Activated CD8-positive, alpha-beta memory T cell treated with anti-CD3 and anti-CD28 coated beads, Interleukin-2, amount 10 ng/mL, durations not matched to agents 7 days and 5 days (primary cell): ENCODE data around the gene PGAM5. TPM values are rescaled to one million over a fixed set of nuclear protein-coding genes. Genes with fewer than 3 reads are reported as not detected.
A peak's percentile ranks its signal among the peaks of the same experiment; 100 is the strongest.

Experiments used
- ATAC-seq: fragments of 150-1000 bp; cut with Tn5 transposase; one replicate; pipeline ENCODE4 v1.10.0; 2021; ENCODE audit warnings: moderate library complexity
- CTCF ChIA-PET: fragments of 350-600 bp; sonication (Branson Sonifier 250); formaldehyde crosslinking; loops from one replicate; lab custom pipeline; 2021; ENCODE audit warnings: antibody characterized with exemption; lab: Charles Lee
- DNase-seq: peaks from one replicate; pipeline ENCODE4 v3.0.0-alpha.2; 2020
- H3K27ac Mint-ChIP-seq: one replicate; pipeline ENCODE4 v1.8.0; 2021; ENCODE audit warnings: mild to moderate bottlenecking, mixed read lengths
- H3K27me3 Mint-ChIP-seq: one replicate; pipeline ENCODE4 v1.8.0; 2021; ENCODE audit warnings: mixed read lengths
- H3K36me3 Mint-ChIP-seq: one replicate; pipeline ENCODE4 v1.8.0; 2021; ENCODE audit warnings: mild to moderate bottlenecking, mixed read lengths
- H3K4me1 Mint-ChIP-seq: one replicate; pipeline ENCODE4 v1.8.0; 2021; ENCODE audit warnings: mixed read lengths
- H3K4me3 Mint-ChIP-seq: one replicate; pipeline ENCODE4 v1.8.0; 2021; ENCODE audit warnings: mild to moderate bottlenecking, moderate library complexity, mixed read lengths
- H3K9me3 Mint-ChIP-seq: one replicate; pipeline ENCODE4 v1.8.0; 2022; ENCODE audit warnings: low read depth, mixed read lengths
- total RNA-seq, 2 experiments: library from RNA; stranded (reverse); gene quantifications; one replicate each; pipeline ENCODE4 v1.2.3, GENCODE V29; 2021

PGAM5 gene
- total RNA-seq, 2 experiments from 2014 or later: 59.6 to 70.1 TPM

DNA sequence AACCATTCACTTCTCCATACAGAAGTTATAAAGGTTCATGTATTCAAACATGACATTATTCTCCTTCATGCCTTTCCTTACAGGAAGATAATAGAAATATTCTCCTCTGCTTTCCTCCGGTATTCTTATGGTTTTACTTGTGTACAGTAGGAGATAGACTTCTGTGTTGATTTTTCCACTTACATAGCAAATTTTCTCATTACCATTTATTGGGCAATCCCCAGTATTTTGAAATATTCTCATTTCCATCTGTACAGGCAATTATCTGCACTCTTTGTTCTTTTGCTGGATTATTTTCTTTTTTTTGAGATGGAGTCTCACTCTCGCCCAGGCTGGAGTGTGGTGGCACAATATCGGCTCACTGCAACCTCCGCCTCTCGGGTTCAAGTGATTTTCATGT is 12.3 kb upstream of the PGAM5 start:
- CTCF ChIA-PET: no interaction called here

DNA sequence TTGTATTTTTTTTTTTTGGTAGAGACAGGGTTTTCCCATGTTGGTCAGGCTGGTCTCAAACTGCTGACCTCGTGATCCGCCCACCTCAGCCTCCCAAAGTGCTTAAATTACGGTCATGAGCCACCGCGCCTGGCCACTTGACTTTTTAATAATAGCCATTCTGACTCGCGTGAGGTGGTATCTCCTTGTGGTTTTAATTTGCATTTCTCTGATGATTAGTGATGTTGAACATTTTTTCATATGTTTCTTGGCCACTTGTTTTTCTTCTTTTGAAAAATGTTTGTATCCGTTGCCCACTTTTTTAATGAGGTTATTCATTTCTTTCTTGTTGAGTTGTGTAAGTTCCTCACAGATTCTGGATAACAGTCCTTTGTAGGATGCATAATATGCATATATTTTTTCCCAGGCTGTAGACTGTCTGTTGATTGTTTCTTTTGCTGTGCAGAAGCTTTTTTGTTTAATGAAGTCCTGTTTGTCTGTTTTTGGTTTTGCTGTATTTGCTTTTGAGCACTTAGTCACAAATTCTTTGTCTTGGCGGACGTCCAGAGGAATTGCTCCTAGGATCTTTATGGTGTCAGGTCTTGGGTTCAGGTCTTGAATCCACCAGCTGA is 10.3 kb upstream of the PGAM5 start:
- Mint-ChIP-seq H3K4me1 (no peaks in the 10 kb centered on the region), H3K27ac (no peak overlapping the region), H3K9me3 (no peaks in the 10 kb centered on the region), H3K27me3 (no peaks in the 10 kb centered on the region), H3K36me3 (peaks cover 31% of the 10 kb centered on the region), H3K4me3 (no peak overlapping the region)
- CTCF ChIA-PET: no interaction called here
- DNase-seq (no peak), ATAC-seq (no peak)

More for the DNA sequence above, 12.3 kb upstream of the PGAM5 start:
- Mint-ChIP-seq H3K27ac (no peak overlapping the region), H3K9me3 (no peaks in the 10 kb centered on the region), H3K27me3 (no peaks in the 10 kb centered on the region), H3K4me3 (no peak overlapping the region), H3K4me1 (no peaks in the 10 kb centered on the region), H3K36me3 (peaks cover 30% of the 10 kb centered on the region)
- DNase-seq (no peak), ATAC-seq (no peak)

DNA sequence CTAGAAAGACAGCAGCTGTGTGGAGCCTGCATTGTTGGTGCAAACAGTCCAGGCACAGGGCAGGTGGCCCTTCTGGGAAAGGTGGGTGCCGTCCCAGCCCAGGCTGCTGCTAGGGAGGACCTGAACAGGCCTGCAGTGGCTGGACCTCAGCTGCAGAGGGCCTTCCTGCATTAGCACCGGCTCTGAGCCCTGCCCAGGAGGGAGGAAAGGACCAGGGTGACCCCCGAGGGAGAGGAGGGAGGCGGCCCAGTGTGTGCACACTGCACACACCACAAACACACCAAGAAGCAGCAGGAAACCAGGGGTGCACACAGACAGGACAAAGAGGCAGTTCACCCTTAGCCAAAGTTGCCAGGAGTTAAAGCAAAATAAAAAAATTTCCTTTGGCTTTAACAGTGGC is 8.0 kb upstream of the PGAM5 start:
- Mint-ChIP-seq H3K9me3 (no peaks in the 10 kb centered on the region), H3K36me3 (peaks cover 28% of the 10 kb centered on the region), H3K4me3 (no peak overlapping the region), H3K27me3 (no peaks in the 10 kb centered on the region), H3K4me1 (peaks cover 2% of the 10 kb centered on the region), H3K27ac (no peak overlapping the region)
- CTCF ChIA-PET: no interaction called here
- DNase-seq (no peak), ATAC-seq (no peak)

DNA sequence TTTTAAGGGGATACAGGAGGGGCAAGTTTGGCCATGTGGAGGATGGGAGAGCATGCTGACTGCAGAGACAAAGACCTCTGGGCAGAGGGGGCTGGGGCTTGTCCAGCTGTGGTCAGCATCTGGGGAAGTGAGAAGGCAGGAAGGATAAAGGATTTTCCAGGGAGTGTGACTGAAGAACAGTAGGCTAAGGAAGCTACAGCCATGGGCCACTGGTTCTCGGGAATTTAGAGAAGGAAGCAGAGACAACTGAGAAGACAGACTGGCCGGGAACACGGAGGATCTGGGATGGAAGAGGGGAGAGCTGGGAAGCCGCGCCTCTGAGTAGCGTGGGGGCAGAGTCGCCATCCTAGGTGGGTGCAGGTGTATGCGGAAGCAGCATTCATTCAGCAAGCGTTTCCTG is 7.0 kb upstream of the PGAM5 start:
- Mint-ChIP-seq H3K9me3 (no peaks in the 10 kb centered on the region), H3K27me3 (no peaks in the 10 kb centered on the region), H3K27ac (no peak overlapping the region), H3K4me3 (no peak overlapping the region), H3K4me1 (peaks cover 2% of the 10 kb centered on the region), H3K36me3 (peaks cover 30% of the 10 kb centered on the region)
- DNase-seq (no peak), ATAC-seq (no peak)
- CTCF ChIA-PET: no interaction called here

DNA sequence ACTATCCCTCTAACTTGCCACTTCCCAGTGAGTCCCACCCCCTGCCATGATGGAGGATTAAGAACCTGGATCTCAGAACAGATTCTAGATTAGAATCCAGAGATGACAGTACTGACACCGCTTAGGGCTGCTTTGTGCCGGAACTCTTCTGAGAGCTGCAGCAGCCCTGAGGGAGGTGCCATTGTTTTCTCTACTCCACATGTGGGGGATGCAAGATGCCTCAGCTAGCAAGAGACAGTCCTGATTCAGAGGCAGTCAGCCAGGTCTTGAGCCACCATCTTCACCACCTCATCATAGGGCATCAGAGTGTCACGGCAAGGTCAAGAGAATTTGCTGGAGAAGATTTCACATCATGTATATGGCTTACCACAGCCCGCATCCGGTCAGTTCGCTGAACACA is 3.4 kb upstream of the PGAM5 start:
- Mint-ChIP-seq H3K9me3 (no peaks in the 10 kb centered on the region), H3K27ac (no peak overlapping the region), H3K4me3 (no peak overlapping the region), H3K4me1 (peaks cover 11% of the 10 kb centered on the region), H3K27me3 (no peaks in the 10 kb centered on the region), H3K36me3 (peaks cover 19% of the 10 kb centered on the region)
- ATAC-seq (no peak), DNase-seq (no peak)
- CTCF ChIA-PET: no interaction called here

DNA sequence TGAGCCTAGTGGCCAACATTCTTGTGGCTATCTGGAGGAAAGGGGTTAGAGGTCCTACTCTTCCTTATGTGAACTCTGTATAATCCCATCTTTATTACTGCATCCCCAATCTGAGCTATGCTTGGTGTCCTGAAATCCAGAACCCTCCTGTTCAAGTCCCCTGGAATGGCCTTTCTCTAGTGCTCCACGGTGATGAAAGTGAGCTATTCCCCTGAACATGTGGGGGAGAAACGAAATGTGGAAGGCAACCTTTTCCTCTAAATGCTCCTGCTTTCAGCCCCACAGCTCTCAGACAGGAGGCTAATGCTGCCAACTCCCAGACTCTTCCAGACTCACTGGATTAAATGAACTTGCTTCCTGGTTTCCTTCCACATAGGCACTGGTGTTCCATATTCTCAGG is 2.5 kb upstream of the PGAM5 start:
- DNase-seq: no peak
- ATAC-seq: no peak
- Mint-ChIP-seq H3K4me3 (no peak overlapping the region), H3K27ac (no peak overlapping the region), H3K9me3 (no peaks in the 10 kb centered on the region), H3K36me3 (peaks cover 17% of the 10 kb centered on the region), H3K27me3 (no peaks in the 10 kb centered on the region), H3K4me1 (peaks cover 15% of the 10 kb centered on the region)
- CTCF ChIA-PET: no interaction called here

DNA sequence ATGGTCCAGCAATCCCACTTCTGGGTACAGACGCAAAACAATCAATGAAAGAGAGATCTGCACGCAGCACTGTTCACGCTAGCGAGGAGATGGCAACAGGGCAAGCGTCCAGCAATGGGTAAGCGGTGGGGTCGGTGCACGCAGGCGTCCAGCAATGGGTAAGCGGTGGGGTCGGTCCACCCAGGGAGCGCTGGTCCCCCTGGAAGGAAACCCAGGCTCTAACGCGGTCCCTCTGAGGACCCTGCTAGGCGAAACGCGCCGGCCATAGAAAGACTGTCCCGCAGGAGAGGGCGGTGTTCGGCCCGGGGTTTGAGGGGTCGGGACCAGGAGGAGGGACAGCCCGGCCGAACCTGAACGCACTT is 618 bp upstream of the PGAM5 start:
- H3K4me1 Mint-ChIP-seq: peaks cover 23% of the 10 kb centered on the region
- H3K4me3 Mint-ChIP-seq: peak overlapping the region; percentile 85
- H3K27ac Mint-ChIP-seq: peak overlapping the region; percentile 81
- no peaks in the 10 kb centered on the region for H3K9me3 Mint-ChIP-seq
- ATAC-seq: peak; percentile 13
- DNase-seq: no peak
- no peaks in the 10 kb centered on the region for H3K27me3 Mint-ChIP-seq
- CTCF ChIA-PET: interaction anchor here (0.6 to 1.6 kb wide), 2 partner anchors 14 to 29 kb away, joined by 3 to 5 read pairs; no protein-coding TSS in a partner anchor
- peaks cover 20% of the 10 kb centered on the region for H3K36me3 Mint-ChIP-seq

DNA sequence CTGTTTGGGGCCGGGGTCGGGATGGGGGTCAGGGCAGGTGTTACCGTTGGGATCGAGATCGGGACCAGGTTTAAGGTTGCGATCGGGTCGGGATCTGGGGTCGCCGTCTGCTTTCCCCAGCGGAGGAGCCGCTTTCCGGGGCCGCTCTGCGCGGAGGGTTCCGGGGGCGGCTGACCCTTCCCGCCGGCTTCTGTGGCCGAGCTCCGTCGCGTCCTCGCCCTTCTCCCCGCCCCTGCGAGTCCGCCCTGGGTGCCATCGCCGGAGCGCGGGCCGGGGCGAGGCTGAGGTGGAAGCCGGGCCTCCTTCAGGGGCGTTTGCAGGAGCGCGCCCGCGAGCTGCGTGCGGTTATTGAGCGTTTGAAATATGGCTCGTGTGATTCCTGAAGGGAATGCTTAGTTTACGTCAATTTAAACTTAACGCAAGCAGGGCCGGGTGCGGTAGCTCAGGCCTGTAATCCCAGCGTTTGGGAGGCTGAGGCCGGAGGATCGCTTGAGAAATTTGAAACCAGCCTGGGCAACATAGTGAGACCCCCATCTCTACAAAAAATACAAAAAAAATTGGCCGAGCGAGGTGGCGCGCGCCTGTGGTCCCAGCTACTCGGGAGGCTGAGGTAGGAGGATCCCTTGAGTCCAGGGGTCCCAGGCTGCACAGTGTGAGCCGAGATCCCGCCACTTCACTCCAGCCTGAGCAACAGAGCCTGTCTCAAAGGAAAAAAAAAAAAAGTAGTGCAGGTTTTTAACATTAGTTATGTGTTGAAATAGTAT is 620 bp downstream of the PGAM5 start:
- Mint-ChIP-seq H3K27ac (peak overlapping the region; percentile 70), H3K4me3 (peak overlapping the region; percentile 80), H3K27me3 (no peaks in the 10 kb centered on the region), H3K9me3 (no peaks in the 10 kb centered on the region), H3K4me1 (peaks cover 23% of the 10 kb centered on the region), H3K36me3 (peaks cover 20% of the 10 kb centered on the region)
- CTCF ChIA-PET: interaction anchor here (1.6 kb wide), 1 partner anchor 15 kb away, joined by 5 read pairs; no protein-coding TSS in a partner anchor
- ATAC-seq (peak; percentile 31), DNase-seq (peak; percentile 50)

DNA sequence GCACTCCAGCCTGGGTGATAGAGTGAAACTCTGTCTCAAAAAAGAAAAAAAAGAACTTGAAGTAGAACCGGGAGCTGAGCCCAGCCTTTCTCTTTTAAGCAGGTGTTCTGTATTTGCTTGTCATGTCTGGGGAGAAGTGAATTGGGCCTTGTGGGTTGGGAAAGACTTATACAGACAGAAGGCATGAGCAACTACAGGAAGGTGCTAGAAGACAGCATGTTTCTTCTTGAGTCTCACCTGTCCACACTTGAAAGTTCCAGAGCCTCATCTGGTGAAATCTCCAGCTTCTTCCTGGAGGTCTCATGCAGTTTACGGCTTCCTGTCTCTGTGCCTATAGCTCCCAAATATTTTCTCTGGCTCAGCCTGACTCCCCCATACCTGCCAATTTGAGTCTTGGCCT is 2.5 kb downstream of the PGAM5 start:
- Mint-ChIP-seq H3K4me1 (peaks cover 20% of the 10 kb centered on the region), H3K27ac (peak overlapping the region; percentile 28)

DNA sequence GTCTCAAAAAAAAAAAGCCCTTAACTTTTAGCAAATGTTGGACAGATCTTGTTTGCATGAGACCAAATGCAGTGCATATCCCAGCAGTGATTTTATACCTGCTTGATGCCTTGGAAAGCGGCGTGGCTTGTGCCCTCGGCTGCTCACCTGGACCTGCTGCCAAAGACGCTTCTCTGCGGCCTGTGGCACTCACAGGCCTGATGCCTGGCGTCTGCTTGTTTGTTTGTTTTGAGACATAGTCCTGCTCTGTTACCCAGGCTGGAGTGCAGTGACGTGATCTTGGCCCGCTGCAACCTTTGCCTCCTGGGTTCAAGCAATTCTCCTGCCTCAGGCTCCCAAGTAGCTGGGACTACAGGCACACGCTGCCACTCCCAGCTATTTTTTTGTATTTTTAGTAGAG is 5.2 kb downstream of the PGAM5 start:
- Mint-ChIP-seq H3K36me3 (peaks cover 36% of the 10 kb centered on the region), H3K27me3 (no peaks in the 10 kb centered on the region)
- CTCF ChIA-PET: no interaction called here

More for the DNA sequence above, 2.5 kb downstream of the PGAM5 start:
- CTCF ChIA-PET: interaction anchor here (1.1 kb wide), 1 partner anchor 28 kb away, joined by 3 read pairs; no protein-coding TSS in a partner anchor
- no peak overlapping the region for H3K4me3 Mint-ChIP-seq
- H3K27me3 Mint-ChIP-seq: no peaks in the 10 kb centered on the region
- peaks cover 24% of the 10 kb centered on the region for H3K36me3 Mint-ChIP-seq
- DNase-seq: no peak
- H3K9me3 Mint-ChIP-seq: no peaks in the 10 kb centered on the region
- no peak for ATAC-seq

DNA sequence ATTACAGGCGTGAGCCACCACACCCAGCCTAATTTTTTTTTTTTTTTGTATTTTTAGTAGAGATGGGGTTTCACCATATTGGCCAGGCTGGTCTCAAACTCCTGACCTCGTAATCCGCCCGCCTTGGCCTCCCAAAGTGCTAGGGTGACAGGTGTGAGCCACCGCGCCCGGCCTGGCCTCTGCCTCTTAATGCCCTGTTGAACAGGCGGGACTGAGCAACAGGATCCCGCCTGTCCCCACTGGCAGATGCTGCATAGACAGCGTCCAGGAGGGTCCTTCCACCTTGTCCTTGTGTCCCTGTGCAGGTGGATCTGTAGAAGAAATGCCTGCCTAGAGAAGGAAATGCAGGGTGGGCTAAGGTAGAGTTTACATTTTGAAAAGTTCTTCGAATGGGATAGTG is 5.7 kb downstream of the PGAM5 start:
- Mint-ChIP-seq H3K4me3 (no peak overlapping the region), H3K36me3 (peaks cover 41% of the 10 kb centered on the region), H3K4me1 (peaks cover 16% of the 10 kb centered on the region), H3K27ac (no peak overlapping the region), H3K27me3 (no peaks in the 10 kb centered on the region), H3K9me3 (no peaks in the 10 kb centered on the region)
- no peak for DNase-seq
- CTCF ChIA-PET: no interaction called here
- no peak for ATAC-seq

More for the DNA sequence above, 5.2 kb downstream of the PGAM5 start:
- no peaks in the 10 kb centered on the region for H3K9me3 Mint-ChIP-seq
- H3K4me3 Mint-ChIP-seq: no peak overlapping the region
- DNase-seq: no peak
- no peak overlapping the region for H3K27ac Mint-ChIP-seq
- no peak for ATAC-seq
- peaks cover 16% of the 10 kb centered on the region for H3K4me1 Mint-ChIP-seq

DNA sequence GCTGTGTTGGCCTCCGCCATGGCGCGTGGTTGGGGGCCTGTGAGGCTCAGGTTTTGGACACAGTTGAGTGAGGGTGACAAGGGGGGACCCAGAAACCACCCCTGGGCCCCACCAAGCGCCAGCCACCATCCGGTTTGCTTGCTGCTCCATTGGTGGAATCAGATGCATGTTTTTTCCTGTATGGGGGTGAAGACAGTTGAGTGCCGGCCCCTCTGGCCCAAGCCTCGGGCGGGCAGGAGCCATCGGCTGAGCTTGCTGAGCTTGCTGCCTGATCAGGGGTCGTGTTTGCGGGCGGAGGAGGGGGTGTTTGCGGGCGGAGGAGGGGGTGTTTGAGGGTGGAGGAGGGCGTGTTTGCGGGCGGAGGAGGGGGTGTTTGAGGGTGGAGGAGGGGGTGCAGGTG is 6.4 kb downstream of the PGAM5 start:
- Mint-ChIP-seq H3K4me3 (no peak overlapping the region), H3K36me3 (peaks cover 43% of the 10 kb centered on the region), H3K27me3 (no peaks in the 10 kb centered on the region), H3K4me1 (peaks cover 14% of the 10 kb centered on the region), H3K27ac (no peak overlapping the region), H3K9me3 (no peaks in the 10 kb centered on the region)
- CTCF ChIA-PET: no interaction called here
- DNase-seq (no peak), ATAC-seq (no peak)

DNA sequence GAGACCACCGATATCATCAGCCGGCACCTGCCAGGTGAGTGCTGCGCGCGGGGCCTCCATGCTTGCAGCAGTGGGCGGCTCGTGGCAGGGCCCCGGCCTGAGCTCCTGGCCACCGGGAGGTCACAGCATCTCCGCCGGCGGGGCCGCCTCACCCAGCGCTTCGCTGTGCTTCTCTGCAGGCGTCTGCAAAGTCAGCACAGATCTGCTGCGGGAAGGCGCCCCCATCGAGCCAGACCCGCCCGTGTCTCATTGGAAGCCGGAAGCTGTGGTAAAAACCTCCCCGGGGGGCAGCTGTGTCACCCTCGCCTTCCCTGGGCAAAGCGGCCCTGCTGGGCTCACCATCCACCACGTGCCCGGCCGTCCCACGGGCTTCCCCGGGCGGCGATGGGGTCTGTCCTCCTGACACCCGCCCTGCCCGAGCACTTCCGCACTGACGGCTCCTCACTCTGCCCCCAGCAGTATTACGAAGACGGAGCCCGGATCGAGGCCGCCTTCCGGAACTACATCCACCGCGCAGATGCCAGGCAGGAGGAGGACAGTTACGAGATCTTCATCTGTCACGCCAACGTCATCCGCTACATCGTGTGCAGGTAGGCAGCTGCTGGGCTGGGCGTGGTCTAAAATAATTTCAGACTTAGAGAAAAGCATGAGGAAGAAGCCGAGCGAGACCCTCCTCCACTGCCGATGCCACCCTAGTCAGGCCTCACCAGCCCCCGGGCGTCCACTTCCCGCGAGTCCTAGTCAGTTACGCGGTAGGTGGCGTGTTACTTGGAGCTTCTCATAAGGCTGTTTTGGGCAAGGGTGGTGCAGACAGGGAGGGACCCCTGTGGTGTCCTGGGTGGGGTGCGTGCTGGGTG is 7.1 kb downstream of the PGAM5 start:
- H3K9me3 Mint-ChIP-seq: no peaks in the 10 kb centered on the region
- DNase-seq: no peak
- H3K4me3 Mint-ChIP-seq: no peak overlapping the region
- CTCF ChIA-PET: no interaction called here
- ATAC-seq: no peak
- no peaks in the 10 kb centered on the region for H3K27me3 Mint-ChIP-seq
- peaks cover 10% of the 10 kb centered on the region for H3K4me1 Mint-ChIP-seq
- H3K27ac Mint-ChIP-seq: no peak overlapping the region
- peaks cover 43% of the 10 kb centered on the region for H3K36me3 Mint-ChIP-seq
